NK-92 (cell line): ENCODE results near the gene AKR1C2.
"Not testable (repeated sequence)": the region's sequence is repeated elsewhere in the genome, so short reads cannot be mapped to it uniquely, and the experiment has no call there.

ENCODE experiments used
- DNase-seq: peaks from one replicate; lab custom pipeline; 2025; ENCODE audit not compliant: unreplicated experiment; lab: John Stamatoyannopoulos, UW

Gene AKR1C2

GRCh38 chr10:4990217-4990616, 13.4 kb downstream of the AKR1C2 start:
- DNase-seq = no peak

- DNase-seq = not testable (repeated sequence)
These were observed 15.5 kb downstream of the AKR1C2 start for GRCh38 chr10:4988000-4988641.

DNA sequence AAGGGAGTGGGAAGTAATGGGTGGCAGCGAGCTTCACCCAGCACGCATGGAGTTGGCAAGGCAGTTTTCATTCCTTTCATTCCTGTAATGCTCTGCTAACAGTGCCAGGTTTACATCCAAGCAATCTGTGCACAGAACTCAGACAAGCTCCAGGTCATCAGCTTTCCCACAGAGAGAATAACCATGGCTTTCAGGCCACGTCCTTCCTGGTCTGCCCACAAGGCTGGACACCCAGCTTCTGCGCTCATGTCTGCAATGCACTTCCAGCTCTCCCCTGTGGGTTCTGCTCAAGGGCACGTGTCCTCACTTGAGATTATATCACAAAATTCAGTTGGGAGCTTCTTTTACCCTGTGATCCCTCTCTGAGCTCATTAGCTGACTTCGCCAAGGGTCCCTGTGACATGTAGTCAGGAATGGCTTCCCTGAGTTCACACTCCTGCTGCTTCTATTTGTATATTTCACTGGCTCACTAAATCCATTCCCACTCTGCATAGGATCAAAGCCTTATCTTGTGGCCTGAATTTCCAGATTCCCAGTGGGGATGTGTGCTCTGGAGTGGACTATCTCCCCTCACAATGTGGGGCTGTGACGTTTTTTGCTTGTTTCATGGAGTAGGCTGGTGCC, 18.6 kb downstream of the AKR1C2 start:
- DNase-seq = no peak

GRCh38 chr10:4984223-4984622, 19.4 kb downstream of the AKR1C2 start:
- no peak for DNase-seq

DNA sequence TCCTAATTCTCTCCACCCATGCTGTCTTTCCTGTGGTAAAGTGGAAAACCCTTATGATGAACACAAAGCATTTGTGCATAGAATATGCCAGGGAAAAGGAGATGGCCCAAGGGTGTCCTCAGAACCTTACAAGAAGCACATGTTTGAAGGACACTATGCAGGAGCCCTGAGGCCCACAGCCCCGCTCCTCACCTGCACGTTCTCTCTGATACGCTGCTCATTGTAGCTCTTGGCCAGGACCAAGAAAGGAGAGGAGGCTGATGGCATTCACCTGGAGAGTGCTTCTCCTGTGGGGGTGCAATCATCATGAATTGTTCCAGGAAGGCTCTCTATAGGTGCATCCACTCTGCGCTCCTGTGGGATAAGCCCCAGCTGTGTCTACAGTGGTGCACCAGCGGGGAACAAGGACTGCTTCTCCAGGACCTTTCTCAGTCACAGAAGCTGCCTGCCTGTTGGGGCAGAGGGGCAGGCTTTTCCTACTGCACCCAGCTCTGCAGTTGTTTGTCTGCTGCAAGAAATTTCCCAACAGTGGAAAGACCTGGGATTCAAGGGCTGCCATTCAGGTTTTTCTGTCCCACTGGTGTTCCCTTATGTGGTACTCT, 19.9 kb downstream of the AKR1C2 start:
- DNase-seq = no peak

DNA sequence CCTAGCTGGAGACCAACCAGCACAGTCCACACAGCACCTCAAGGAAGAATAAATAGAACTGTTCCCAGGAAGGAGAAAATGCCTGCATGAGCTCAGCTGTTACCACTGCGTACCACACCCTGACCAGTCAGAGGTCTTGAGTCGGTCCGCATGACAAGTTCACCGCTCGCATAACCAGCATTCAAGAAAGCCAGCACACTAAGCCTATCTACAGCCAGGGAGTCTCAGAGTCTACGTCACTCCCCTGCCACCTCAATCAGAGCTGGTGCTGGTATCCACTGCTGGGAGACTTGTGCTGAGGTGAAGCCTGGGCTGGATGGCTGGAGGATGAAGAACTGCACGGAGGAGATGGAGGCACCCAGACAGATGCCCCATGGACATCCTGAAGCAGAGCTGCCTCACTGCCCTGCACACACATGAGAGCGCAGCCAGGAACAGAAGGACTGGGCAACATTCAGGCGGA, 20.9 kb downstream of the AKR1C2 start:
- no peak for DNase-seq

DNA sequence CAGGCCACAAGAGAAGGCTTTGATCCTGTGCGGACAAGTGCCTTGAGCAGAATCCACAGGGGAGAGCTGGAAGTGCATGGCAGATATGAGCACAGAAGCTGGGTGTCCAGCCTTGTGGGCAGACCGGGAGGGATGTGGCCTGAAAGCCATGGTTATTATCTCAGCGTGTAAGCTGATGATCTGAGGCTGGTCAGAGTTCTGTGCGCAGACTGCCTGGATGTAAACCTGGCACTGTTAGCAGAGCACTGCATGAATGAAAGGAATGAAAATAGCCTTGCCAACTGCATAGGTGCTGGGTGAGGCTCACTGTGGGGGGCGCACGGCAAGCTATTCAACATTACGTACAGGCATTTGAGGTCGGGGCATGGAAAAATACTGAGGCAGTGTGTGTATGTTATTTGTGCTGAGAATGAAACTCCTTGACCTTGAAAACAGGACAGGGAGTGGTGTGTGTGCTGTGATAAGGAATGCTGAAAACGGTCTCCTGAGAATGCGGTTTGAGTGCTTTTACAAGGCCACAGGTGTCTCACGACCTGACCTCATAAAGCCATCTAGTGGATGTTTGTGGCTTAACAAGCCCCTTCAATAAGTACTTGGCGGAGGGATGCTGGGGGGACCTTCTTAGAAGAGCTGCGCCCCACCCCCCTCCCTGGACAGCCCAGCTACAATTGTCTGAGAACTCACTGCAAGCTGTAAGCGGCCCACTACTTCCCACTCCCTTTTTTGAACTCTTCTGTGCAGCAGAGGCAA, 21.8 kb downstream of the AKR1C2 start:
- no peak for DNase-seq

- no peak for DNase-seq
These were observed 22.9 kb downstream of the AKR1C2 start for GRCh38 chr10:4980793-4981192.

GRCh38 chr10:4978870-4979269, 24.8 kb downstream of the AKR1C2 start:
- DNase-seq = no peak

DNA sequence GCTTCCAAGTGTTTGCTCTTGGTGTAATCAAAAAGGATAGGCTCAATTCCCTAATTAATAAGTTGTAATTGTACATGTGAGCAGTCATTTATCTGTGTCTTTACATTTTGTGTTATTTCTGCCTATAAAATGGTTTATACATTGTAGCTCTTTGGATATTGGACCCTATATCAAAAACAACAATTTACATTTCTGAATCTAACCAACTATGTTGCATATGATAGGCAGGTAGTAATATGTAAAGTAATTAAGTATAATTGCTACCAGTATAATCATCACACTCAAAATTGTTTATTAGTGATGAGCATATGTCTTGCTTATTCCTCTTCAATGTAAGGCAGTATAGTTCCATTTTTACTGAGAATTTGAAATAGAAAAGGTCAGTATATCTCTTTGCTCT, 26.6 kb downstream of the AKR1C2 start:
- no peak for DNase-seq

GRCh38 chr10:4974400-4974799, 29.3 kb downstream of the AKR1C2 start:
- DNase-seq = not testable (repeated sequence)

DNA sequence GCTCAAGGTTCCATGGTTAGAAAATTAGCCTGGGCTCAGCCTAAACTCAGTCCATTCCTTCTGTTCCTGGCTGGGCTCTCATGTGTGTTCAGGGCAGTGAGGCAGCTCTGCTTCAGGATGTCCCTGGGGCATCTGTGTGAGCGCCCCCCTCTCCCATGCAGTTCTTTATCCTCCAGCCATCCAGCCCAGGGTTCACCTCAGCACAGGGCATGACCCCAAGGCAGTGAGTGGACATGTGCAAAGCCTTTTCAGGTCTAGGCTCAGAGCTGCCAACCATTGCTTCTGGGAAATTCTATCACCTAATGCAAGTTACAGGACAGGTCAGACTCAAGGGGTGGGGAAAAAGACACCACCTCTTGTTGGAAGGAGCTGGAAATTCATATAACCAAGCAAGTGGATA, 30.4 kb downstream of the AKR1C2 start:
- DNase-seq = not testable (repeated sequence)

DNA sequence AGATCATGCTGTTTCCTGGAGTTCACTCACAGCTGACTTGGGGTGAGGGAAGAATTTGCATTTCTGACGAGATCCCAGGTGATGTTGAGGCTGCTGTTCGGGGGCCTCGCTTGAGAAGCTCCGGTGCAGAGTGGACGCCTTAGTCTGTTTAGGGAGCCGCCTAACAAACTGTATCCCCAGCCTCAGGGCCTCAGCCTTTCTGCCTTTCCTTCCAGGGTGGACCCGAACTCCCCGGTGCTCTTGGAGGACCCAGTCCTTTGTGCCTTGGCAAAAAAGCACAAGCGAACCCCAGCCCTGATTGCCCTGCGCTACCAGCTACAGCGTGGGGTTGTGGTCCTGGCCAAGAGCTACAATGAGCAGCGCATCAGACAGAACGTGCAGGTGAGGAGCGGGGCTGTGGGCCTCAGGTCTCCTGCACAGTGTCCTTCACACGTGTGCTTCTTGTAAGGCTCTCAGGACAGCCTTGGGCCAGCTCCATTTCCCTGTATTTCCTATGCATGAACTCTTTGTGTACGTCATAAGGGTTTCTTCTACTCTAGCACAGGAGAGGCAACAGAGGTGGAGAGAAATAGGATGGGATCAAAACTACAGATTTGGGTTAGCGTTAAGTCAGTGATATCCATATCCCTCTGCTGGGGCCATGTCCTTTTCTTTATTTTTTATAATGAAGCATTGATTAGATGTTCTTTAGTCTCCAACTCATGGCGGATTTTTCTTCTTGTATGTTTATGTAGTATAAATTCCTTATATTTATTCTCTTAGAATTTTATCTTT, 31.1 kb downstream of the AKR1C2 start:
- DNase-seq = not testable (repeated sequence)

DNA sequence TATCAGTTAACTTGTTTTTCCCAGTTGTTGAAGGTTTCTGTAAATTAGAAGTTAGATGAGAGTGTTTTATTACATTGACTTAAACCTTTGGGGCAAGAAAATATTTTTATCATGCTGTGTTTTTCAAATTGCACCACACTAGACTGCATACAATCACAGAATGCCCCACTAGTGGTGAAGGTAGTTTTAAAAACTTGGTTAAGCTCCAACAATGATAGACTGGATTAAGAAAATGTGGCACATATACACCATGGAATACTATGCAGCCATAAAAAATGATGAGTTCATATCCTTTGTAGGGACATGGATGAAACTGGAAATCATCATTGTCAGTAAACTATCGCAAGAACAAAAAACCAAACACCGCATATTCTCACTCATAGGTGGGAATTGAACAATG, 33.3 kb downstream of the AKR1C2 start:
- DNase-seq = not testable (repeated sequence)

DNA sequence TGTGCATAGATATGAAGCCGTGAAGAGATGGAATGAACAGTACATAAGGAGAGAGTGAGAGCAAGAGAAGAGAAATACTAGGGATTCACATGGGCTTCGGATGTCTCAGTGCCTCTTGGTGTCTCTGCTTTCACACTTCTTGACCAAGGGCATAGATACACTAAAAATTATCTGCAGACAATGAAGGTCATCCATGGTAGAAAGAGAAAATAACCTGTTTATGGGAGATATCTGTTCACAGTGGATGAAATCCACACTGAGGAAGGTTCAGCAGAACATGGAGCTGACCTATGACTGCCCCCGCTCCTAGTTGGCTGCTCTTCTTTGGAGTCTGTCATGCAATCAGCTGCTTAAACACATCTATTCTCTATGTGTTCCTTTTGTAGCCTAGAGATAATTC, 34.4 kb downstream of the AKR1C2 start:
- DNase-seq = not testable (repeated sequence)

GRCh38 chr10:4967189-4967588, 36.5 kb downstream of the AKR1C2 start:
- not testable (repeated sequence) for DNase-seq

GRCh38 chr10:4965763-4966162, 37.9 kb downstream of the AKR1C2 start:
- not testable (repeated sequence) for DNase-seq

GRCh38 chr10:4963815-4964154, 39.9 kb downstream of the AKR1C2 start:
- DNase-seq = not testable (repeated sequence)

DNA sequence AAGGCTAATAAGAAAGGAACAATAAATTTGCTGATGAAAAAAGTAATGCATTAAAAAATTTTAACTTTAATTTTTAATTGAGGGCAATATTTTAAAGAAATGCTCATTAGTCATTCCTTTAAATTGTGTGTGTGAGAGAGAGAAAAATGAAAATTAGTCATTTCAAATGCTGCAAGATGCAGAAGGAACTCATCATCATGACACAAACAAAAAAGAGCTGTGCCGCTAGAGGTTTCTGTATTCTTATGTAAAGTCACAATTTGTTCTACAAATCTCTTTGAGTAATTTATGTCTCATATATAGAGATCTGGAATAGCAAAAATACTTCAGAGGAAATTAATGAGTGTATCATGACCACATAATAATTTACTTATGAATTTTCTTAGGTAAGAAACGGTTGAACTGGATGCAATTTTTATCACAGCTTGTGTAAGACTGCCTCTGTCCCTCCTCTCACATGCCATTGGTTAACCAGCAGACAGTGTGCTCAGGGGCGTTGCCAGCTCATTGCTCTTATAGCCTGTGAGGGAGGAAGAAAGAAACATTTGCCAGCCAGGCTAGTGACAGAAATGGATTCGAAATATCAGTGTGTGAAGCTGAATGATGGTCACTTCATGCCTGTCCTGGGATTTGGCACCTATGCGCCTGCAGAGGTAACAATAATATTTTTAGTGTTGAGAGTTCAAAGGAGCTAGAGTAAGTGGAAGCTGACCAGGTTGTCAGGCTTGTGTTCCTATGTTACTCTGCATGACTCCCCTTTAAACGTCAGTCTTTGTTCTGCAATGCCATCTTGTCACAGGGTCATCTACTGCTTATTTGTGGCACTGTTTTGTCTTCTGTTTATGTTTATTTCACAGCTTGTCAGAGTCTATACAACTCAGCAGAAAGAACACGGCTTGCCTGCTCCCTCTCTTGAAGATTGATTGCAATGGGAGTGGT, 40.5 kb downstream of the AKR1C2 start, which contains the start of gene AKR1C1:
Gene AKR1C1, plus strand, starts transcription at position 540 of the 939 bp plus-strand sequence. Its CDS starts 30 bp downstream, at position 570.
- not testable (repeated sequence) for DNase-seq

DNA sequence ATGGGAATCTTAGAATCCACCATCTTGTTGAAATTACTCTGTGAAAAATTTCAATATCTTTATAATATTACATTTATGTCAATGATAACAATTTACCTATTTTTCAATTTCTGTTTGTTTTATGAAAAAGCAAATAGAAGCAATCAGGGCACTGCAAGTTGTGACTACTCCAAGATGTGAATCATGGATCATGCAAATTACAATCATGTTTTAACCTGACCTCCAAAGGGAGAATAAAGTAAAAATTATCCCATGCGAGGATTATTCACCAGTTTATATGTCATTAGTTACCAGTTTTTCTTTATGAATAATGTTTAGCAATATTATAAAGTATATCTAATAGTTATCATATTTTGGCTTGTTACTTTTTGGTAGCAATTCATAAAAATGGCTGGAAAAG, 41.3 kb downstream of the AKR1C2 start:
- DNase-seq = not testable (repeated sequence)
